IPS DF 4.7 (cell line): ENCODE results near the gene DIP2C.
"Not testable (repeated sequence)": the region's sequence is repeated elsewhere in the genome, so short reads cannot be mapped to it uniquely, and the experiment has no call there.

Experiments
- DNase-seq: peaks from one replicate; pipeline ENCODE4 v3.0.0-alpha.2; 2013; ENCODE audit warnings: low spot score; ENCODE audit errors: extremely low read depth

DIP2C gene

DNA sequence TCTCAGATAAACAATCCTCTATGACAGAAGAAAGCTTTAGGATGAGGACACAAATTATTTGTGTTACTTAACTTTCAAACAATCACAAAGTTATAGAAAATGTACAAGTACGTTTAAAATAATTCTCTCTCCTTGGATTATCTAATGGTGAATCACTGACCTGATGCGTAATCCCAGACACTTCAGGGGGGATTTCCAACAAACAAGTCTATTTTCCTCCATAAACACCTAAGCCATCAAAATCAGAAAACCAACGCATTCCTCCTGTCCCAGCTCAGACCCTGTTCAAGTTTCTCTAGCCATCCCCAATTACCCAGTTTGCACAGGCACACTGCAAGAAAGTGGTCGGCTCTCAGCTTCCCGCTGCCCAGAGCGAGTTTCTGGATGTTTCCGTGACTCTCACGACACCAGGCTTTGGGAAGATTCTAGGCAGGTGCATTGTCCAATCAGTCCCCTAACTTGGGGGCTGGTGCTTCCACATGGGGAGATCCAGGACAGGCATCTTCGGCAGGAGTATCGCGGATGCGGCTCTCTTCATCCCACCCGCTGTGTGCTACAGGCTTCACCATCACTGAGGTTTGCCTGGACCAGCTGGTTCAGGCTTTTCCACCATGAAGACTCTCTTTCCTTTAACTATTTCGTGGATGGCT is 354.2 kb downstream of the DIP2C start:
- DNase-seq, result no peak

DNA sequence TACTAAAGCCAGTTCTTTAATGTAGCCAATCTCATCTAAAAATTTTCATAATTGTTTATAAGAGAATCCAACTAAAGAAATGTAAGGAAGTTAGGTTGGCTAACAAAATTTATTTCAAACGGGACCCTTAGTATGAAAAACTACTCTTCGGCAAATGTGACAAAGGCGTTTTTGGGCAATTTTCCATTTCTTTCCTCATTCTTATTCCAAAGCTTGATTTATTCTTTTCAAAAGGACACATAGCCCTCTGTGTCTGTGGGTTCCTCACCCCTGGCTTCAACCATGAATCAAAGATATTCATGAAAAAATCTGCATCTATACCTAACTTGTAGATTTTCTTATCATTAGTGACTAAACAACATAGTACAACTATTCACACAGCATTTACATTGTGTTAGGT is 358.3 kb downstream of the DIP2C start:
- no peak for DNase-seq

DNA sequence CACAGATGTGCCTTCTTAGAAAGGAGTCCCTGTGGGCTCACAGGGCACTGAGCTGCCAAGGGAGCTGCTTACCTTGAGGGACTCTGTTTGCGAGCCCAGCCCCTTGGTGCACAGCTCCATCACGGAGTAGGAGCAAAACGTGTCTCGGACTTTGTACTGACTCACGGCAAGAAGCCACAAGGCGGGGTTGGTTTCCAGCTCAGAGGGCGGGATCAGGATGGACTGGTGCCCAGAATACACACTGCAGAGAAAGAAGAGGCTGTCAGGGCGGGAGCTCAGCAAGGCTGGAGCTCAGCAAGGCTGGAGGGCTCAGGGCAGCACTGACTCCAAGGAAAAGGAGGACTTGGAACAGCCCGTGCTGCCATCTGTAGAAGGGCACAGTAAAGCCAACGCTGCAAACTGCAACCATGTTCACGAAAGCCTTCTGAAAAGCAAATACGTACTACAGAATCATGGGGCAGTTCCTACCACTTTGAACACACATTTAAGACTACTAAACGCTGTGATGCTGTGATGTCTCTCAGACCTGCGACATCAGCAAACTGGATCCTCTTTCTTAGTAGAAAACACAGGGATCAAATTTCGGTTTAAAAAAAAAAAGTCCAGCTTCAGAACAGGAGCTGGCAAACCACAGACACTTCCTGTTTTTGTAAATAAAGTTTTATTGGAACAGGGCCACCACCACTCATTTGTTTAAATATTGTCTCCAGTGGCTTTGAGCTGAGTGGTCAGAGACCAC is 359.9 kb downstream of the DIP2C start:
- DNase-seq, result no peak

DNA sequence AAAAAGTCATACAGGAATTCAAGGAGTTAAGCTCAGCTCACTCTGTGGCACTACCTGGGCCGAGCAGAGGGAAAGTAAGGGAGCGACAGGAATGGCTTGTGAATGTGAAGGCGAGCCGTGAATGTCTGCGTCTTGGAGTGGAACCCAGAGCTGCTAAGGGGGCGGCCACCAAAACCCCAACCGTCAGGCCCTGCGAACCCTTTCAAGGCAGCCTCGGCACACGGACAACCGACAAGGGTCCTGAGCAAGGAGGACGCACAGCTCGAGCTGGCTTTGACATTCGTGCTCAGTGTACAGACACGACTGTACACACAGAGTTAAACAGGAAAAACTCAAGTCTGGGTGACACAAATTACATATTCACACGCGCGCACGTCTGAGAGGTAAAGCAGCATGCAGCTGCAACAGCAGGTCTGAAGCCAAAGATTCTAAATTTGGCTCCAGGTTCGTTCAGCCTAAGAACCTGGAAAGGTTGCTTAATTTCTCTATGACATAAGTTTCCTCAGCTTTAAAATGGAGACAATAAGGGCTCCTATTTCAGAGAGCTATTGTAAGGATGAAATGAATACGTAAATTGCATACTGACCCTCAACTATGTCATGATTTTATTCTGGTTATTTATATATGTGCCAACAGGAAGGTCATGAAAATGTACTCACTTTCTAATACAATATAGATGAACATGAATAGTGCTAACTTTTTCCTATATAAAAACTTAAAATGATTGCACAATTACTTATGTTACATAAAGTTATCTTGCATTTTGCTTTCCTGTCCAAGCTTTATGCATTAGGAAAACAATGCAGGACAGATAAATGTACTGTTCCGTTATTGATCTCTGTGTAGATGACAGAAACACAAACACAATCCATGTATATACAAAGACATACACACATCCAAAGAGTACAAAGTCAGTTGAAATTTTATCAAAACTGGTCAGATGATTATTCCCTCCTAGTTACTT is 361.3 kb downstream of the DIP2C start:
- no peak for DNase-seq

DNA sequence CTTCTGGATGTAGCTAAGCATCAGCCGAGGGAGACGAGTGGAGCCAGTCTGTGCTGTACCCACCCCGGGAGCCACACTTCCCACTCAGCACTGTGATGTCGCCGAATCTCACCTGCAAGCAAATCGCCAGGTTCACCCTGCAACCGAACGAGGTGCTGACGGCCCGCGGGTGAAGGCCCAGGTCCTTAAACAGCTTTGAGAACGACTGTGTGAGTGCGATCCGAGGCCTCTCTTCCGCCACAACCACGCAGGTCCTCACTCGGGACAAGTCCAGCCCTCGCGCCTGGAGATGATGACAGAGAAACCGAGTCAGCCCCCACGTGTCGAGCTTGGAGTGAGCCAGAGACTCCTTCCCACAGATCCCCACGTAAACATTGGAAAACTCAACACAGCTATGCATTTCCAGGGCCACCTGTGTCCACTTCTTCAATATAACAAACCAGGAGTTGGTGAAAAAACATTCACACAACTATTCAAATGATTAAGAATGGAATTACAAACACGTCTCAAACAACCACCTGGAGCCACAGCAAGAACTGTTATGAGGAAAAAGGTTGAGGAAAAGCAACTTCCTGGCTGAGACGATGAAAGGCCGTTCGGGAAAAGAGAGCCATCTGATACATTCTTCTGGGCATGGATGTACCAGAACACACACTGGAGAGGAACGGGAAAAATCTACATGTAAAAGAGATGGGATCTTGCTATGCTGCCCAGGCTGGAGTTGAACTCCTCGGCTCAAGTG is 362.4 kb downstream of the DIP2C start:
- DNase-seq, result no peak

DNA sequence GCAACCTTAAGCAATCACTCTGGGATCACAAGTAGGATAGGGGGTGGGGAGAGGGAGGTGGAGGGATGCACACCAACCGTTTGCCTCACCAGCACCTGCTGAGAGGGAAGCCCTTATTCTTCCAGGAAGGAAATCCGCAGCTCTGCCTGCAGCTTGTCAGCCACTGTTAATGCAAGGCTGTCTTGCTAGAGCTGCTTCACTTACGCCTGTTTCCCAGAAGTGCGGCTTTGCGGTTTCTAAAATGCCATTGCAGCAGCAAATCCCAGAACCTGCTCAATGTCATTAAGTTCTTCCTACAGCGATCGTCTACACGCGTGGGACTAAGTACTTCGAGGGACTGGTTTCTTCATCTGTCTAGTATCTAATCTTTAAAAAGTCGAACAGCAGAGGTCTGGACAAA is 363.1 kb downstream of the DIP2C start:
- no peak for DNase-seq

DNA sequence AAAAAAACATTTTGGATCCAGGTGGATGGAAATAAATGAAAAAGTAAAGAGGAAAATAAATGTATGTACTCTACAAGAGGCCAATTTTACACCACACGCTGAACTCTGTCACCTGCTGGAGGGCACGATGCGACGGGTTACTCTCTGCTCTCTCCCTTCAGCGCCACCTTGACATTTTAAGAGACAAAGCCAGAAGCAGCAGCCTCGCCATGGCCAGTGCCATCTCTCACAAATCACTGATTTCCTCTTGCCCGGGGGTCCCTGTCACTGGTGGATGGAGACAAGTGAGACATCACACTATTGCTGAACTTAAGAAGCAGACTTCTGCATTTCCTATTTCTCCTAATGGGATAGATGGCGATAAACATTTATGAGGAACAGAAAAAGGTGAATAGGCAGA is 364.2 kb downstream of the DIP2C start:
- DNase-seq, result no peak

DNA sequence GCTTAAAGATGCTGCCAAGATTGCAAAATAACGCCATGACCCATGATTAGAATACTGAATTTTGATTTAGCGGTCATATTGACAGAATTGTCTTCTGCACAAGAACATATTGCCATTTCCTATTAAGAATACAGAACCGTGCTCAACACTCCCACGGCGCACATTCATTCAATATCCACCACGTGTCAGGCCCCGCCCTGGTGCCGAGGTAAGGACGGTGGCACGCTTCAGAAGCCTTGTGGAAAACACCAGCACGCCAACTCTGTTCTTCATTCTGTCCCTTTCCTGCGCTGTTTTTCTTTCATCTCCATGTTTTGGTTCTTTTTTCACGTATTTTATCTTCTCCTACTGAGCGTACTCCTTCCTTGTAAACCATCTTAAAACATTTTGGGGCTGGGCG is 364.9 kb downstream of the DIP2C start:
- DNase-seq, result no peak

DNA sequence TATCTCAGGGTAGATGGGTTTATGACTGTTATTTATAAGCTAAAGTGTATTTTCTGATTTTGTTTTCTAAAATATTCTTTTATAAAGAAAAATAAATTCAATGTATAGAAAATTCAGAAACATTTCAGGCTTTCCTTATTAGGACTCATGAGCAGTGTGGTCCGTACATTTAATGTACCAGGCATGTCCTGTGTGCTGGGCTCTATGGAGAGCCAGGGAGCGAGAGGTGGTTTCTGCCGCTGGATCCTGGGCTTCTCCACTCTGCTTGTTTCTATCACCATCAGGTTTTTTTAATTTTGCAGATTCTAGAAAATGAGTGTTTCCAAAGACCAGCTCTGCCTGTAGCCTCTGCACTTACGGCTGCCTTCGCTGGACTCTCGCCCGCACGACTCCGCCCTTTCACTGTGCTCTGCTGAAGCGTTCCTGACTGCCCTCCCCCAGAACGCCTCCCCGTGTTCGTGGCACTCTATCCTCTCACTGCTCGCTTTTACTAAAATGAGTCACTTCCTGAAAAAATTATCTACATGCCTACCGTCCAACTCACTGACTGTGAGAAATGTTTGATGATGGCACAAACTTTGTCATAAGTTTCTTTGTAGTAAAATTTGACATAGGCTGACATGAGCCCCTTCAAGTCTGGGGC is 365.7 kb downstream of the DIP2C start:
- DNase-seq, result no peak

DNA sequence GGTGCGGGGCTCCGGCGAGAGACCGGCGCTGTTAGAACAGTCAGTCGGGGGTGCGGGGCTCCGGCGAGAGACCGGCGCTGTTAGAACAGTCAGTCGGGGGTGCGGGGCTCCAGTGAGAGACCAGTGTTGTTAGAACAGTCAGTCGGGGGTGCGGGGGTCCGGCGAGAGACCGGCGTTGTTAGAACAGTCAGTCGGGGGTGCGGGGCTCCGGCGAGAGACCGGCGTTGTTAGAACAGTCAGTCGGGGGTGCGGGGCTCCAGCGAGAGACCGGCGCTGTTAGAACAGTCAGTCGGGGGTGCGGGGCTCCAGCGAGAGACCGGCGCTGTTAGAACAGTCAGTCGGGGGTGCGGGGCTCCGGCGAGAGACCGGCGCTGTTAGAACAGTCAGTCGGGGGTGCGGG is 366.4 kb downstream of the DIP2C start:
- DNase-seq, result not testable (repeated sequence)

DNA sequence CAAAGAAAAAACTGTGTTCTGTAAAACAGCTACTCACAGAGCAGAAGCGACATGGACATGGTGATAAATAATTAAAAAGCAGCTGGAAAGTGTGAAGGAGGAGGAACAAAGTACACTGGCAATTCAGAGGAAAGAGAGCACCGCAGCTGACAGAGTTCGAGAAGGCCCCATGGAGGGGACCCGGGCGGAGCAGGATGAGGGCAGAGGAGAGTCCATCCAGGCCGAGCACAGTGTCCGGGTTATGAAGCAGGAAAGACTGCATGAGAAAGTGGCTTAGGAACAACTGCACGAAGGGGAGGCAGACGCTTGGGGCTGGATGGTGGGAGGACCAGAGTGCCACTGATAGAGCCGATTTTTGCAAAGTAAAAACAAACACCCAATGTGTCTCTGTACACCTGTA is 368.7 kb downstream of the DIP2C start:
- no peak for DNase-seq

DNA sequence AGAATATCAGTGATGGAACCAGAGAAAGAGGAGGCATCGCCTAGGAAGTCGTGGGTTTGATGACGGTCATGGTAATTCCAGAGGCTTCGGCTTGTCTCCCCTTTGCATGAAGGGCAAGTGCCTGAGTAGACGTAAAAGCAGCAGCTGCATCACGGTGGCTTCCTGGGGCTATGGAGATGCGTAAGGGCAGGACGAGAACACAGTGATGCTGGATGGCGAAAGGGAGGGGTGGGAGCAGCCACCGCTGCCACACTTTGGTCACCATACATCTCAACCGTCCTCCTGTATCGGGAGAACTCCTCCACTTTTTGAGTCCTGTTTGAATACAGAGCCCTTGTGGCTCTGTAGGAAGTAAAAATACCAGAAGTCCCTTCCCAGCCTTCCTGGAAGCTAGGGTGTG is 371.5 kb downstream of the DIP2C start:
- no peak for DNase-seq

DNA sequence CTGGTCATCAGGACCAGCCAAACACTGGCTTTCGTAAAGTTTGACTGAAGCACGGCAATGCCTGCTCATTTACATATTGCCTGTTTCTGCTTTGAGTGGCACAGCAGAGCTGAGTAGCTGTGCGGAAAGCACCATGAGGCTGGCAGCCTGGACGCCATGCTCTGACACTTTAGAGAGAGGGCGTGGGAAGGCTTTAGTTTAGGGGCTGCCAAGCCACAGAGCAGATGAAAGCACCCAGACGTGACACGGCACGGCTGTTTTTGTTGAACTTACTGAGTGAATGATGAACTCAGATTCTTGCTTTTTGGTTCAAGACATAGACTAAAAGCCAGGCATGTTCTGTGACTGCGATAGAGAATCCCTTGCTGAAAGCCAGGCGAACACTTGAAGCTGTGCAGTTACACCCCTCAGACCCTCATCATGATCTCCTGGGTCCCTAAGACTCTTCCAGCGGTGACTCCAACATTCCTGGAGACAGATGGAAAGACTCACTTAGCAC is 372.1 kb downstream of the DIP2C start:
- no peak for DNase-seq

DNA sequence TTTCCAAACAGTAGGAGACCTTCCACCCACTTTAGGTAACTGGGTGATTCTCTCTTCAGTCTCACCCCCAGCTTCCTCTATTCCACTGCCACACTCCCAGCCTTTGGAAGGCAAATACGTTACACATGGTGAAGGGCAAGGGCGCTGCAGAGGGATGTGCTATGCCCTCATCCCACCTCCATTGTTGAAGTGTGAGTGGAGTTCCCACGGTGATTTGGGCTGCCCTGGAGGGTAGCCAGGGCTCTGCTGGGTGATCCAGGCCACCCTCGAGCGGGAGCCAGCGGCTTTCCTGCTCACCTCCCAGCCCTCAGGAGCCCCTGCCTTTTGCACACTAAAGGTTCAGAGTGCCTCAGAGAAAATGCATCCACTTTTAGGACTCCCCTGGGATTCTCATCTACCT is 373.1 kb downstream of the DIP2C start:
- no peak for DNase-seq

DNA sequence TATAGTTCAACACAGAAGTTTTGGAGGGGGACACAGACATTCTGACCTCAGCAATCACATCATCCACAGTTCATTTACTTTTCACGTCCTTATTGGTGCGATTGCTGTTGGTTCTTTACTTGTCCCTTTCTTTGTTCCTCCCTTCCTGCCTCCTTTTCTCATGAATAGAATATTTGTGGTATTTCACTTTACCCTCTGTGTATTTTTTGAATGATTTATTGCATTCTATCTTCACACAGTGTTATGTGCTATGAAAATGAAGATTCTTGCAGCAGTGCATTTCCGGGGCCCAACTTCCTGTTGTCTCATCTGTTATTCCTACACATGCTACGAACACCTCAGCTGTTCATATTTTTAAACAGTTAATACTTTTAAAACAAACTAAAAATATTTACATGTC is 374.6 kb downstream of the DIP2C start:
- no peak for DNase-seq

DNA sequence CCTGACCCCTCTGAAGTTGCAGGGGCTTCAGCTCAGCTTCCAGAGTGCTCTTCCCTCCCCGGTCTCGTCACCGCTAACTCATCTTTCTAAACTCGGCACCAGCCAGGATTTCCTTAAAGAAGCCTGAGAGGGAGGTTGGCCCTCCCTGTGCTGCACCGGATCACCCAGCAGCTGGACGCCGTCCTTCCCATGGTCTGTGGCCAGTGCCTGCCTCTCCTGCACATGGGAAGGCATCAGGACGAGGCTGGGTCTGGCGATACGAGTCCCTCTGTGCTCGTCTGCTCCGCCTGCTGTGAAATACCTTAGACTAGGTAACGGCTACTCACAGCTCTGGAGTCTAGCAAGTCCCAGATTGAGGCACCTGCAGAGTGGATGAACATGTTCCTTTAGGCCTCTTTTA is 375.1 kb downstream of the DIP2C start:
- DNase-seq, result no peak

DNA sequence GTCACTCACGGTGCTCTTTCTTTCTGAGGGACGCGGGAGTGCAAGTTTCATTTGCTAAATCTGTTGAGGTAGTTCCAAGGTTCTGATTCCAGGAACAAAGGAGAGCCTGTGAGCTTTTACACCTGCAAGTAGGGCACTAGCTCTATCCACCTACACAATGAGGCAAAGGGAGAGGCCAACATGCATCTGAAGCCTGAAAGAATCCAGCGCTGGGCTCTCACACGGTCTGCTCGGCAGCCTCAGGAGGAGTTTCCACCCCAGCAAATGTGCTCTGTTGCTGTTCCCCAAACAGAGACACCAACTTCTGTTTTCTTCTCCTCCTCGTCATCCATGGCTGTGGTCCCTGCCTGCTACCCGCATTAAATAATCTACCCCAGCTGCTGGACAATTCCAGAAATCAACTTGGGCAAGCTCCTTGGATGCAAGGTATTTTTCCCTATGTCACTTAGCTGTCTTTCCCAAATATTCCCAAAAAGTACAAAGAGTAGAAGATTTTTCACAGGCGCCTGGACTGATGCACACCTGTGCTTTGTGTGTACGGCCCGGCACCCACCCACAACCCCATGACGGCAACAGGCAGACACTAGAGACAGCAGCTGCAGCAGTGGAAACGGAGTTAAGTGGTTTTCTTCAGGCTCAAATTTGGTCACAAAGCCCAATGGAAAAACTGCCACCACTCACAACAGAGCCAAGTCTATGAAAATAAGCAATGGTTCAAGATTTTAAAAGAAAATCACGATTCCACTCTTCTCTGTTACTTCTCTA is 377.4 kb downstream of the DIP2C start:
- DNase-seq, result no peak

DNA sequence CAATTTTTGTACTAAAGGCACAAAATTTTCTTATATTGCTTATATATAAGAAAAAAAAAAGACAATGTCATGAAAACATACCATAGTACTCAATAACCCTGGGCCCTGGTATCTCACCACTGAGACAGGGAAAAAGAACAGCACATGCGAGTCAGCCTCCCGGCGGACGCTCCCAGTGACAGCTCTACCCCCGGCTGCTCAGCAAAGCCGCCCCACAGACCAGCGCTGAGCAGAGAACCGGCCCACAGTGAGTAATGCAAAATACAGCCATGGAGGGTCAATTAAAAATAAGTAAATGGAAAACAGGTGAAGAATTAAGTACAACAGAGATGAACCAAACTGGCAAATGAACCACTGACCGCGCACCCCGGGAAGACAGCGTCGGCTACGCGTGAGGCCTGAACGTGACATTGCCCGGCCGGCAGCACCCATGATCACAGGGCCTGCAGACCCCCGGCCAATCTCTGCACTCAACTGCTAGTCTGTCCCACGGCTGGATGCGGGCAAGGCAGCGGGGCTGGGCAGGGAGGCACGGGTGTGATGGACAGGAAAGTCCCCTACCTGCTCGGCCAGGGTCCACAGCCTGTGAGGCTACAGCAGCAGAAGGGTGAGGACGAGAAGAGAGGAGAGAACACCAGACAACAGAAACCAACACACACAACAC is 378.4 kb downstream of the DIP2C start:
- DNase-seq, result no peak

DNA sequence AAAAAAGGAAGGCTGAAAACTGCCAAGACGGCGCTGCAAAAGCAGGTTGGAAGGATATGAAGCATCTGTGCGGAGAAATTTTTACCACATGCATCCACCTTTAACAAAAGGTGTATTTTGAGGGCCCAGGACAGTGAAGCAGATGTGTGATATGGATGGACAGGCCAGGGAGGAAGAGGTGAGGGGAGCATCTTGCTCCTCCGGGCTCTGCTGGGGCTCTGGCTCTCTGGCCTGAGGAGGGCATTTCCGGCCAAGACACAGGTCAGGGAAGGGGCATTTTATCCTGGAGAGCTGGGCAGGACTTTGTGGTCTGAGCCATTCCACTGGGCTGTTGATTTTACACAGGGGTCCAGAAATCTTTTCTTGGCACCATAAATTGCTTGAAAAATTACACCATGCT is 379.1 kb downstream of the DIP2C start:
- no peak for DNase-seq
